ENCODE results near the gene USP49. TPM values are rescaled to one million over a fixed set of nuclear protein-coding genes. Genes with fewer than 3 reads are reported as not detected.

USP49 gene
- total and polyA plus RNA-seq, 12 donors, result 0.58 to 2.0 (median 1.7) TPM

DNA sequence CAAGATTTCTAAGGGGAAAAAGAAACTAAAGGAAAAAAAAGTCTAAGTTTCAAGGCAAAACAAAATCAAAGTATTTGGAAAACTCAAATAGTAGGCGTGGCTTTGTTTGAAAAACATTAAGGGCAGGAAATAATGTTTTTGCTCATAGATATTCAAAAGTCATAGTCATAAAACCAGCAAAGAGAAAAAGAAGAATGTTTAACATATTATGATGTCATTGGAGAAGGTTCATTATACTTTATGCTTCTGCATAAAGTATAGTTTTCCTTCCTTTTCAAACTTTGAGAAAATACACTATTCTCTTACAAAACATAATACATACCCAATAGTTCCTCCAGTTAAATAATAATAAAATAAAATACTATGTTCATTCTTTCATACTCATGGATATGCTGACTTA, 13.7 kb downstream of the USP49 start:
- Histone ChIP-seq H3K27me3 (no peaks in the 10 kb centered on the region), H3K27ac (no peak overlapping the region), H3K36me3 (no peaks in the 10 kb centered on the region), H3K4me1 (peaks cover 0 to 3% (median 0%) of the 10 kb centered on the region in 9 donors), H3K4me3 (no peak overlapping the region), H3K9me3 (no peaks in the 10 kb centered on the region)
- ATAC-seq (no peak), DNase-seq (no peak)
- intact Hi-C loops (cut with DNase I), result no loop called here
- TF ChIP-seq, protein P1, sequence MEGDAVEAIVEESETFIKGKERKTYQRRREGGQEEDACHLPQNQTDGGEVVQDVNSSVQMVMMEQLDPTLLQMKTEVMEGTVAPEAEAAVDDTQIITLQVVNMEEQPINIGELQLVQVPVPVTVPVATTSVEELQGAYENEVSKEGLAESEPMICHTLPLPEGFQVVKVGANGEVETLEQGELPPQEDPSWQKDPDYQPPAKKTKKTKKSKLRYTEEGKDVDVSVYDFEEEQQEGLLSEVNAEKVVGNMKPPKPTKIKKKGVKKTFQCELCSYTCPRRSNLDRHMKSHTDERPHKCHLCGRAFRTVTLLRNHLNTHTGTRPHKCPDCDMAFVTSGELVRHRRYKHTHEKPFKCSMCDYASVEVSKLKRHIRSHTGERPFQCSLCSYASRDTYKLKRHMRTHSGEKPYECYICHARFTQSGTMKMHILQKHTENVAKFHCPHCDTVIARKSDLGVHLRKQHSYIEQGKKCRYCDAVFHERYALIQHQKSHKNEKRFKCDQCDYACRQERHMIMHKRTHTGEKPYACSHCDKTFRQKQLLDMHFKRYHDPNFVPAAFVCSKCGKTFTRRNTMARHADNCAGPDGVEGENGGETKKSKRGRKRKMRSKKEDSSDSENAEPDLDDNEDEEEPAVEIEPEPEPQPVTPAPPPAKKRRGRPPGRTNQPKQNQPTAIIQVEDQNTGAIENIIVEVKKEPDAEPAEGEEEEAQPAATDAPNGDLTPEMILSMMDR (IDR thresholded peaks at IDR 0.05), result no peak
- 93 to 94% methylated on average over 1 of the region's 1 CpG for WGBS, 2 donors

DNA sequence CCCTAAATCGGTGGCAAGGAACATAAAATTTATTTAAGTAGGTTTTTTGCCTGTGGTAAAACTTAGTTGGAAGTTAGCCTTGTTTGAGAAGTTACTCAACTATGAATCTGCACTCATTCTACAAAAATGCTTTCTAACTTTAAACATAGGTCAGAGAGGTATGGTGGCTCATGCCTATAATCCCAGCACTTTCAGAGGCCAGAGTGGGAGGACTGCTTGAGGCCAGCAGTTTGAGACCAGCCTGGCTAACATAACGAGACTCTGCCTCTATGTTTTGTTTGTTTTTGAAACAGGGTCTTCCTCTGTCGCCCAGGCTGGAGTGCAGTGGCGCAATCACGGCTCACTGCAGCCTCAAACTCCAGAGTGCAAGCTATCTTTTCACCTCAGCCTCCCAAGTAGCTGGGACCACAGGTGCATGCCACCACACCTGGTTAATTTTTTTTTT, 16.2 kb downstream of the USP49 start:
- H3K9me3 ChIP-seq, result no peaks in the 10 kb centered on the region
- no peak overlapping the region for H3K4me3 ChIP-seq
- H3K4me1 ChIP-seq, result no peaks in the 10 kb centered on the region
- intact Hi-C loops (cut with DNase I), result no loop called here
- 85 to 92% methylated on average over 5 of the region's 5 CpGs for WGBS, 2 donors
- H3K27ac ChIP-seq, result no peak overlapping the region
- no peaks in the 10 kb centered on the region for H3K36me3 ChIP-seq
- H3K27me3 ChIP-seq, result no peaks in the 10 kb centered on the region
- ATAC-seq (no peak), DNase-seq (no peak)
- TF ChIP-seq, protein P1 (IDR thresholded peaks at IDR 0.05), result no peak

DNA sequence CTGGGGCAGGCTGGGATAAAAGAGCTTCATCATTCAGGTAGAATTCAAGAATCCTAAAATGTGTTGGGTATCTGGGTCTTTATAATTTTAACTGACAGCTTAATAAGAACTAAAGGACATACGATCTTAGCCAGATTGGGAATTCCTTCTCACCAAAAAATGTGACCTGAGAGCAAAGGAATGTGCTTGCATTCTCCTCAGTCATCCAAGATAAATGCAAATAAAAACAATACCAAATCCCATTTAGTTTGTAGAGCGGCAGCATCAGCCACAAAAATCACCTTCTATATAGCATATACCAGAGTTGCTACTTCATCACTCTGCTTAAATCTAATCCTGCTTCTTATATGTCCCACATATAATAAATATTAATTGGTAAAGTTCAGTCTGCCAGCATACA, 16.9 kb downstream of the USP49 start:
- TF ChIP-seq, protein P1 (IDR thresholded peaks at IDR 0.05), result no peak
- Histone ChIP-seq H3K4me1 (no peaks in the 10 kb centered on the region), H3K9me3 (no peaks in the 10 kb centered on the region), H3K27ac (no peak overlapping the region), H3K4me3 (no peak overlapping the region), H3K27me3 (no peaks in the 10 kb centered on the region), H3K36me3 (no peaks in the 10 kb centered on the region)
- 87 to 93% methylated on average over 2 of the region's 2 CpGs for WGBS, 2 donors
- DNase-seq (no peak), ATAC-seq (no peak)
- intact Hi-C loops (cut with DNase I), result no loop called here

DNA sequence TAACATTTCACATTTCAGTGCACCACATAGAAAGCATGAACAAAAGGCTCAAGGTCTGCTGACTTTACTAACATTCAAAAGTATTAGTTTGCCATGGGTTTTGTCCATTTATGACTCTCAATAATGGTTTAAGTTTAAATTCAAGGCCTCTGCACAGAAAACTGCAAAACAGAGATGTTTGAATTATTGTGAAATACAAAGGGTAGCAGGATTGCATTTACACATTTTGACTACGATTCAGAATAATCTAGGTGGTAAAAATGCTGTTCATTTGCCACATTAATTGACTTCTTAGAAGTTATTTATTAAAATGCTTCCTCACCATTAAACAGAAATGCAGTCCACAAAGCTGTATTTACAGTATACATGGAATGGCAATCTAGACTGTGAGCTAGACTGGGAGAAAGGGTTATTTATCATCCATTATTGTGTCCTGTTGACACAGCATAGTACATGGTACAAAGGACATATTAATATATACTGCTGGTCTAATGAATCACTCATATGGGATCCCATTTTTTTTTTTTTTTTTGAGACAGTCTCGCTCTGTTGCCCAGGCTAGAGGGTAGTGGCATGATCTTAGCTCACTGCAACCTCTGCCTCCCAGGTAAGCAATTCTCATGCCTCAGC, 18.0 kb downstream of the USP49 start:
- Histone ChIP-seq H3K27me3 (no peaks in the 10 kb centered on the region), H3K36me3 (no peaks in the 10 kb centered on the region), H3K4me3 (no peak overlapping the region), H3K9me3 (no peaks in the 10 kb centered on the region), H3K27ac (no peak overlapping the region), H3K4me1 (no peaks in the 10 kb centered on the region)
- 93 to 99% methylated on average over 2 of the region's 2 CpGs for WGBS, 2 donors
- intact Hi-C loops (cut with DNase I), result no loop called here
- TF ChIP-seq, protein P1 (IDR thresholded peaks at IDR 0.05), result no peak
- no peak for ATAC-seq
- no peak for DNase-seq

Data from heart right ventricle (tissue), 16 donors.